ENCODE results near the gene TMEM150C. TPM values are rescaled to one million over a fixed set of nuclear protein-coding genes. Genes with fewer than 3 reads are reported as not detected.

The TMEM150C gene
- not detected for total RNA-seq

GRCh38 chr4:82561786-82562563, at the start of gene TMEM150C:
Gene TMEM150C (minus strand): TSS chr4:82561988. CDS start chr4:82504657, 57,331 bp downstream.

Other genes starting within 250 kb of the TMEM150C start
- gene HNRNPD, start 188.0 kb downstream of the TMEM150C start, total RNA-seq = 100 to 1,000 TPM; 330 to 371 TPM
- 100 to 1,000 TPM; 286 to 299 TPM for gene HNRNPDL, start 131.5 kb downstream of the TMEM150C start, total RNA-seq
- 10 to 100 TPM; 33.0 to 34.9 TPM for gene ENOPH1, start 131.4 kb downstream of the TMEM150C start, total RNA-seq
- gene SCD5, start 236.8 kb upstream of the TMEM150C start, total RNA-seq = under 1 TPM; 0.76 to 0.94 TPM